Activated CD4-positive, alpha-beta T cell treated with anti-CD3 and anti-CD28 coated beads, Interleukin-2, amount 50 U/mL, for 48 hours (primary cell): ENCODE measurements around the gene SSX2.
"Not testable (repeated sequence)": the region's sequence is repeated elsewhere in the genome, so short reads cannot be mapped to it uniquely, and the experiment has no call there.

Experiments
- DNase-seq, 2 experiments: peaks; one replicate each; pipeline ENCODE4 v3.0.0-alpha.2; 2020

SSX2 gene

GRCh38 chrX:52707078-52707477 lies at the start of gene SSX2:
Gene SSX2 (minus strand): TSS chrX:52707178. CDS start chrX:52705749, 1,429 bp downstream.
- not testable (repeated sequence) for DNase-seq

- not testable (repeated sequence) for DNase-seq
Measured at GRCh38 chrX:52750952-52751351, 44.0 kb upstream of the SSX2 start, which contains the start of gene SSX2B. Gene SSX2B (plus strand): TSS chrX:52751252. CDS start chrX:52752681, 1,429 bp downstream.

- not testable (repeated sequence) for DNase-seq
Measured at GRCh38 chrX:52692034-52692433, 14.9 kb downstream of the SSX2 start.

- not testable (repeated sequence) for DNase-seq
Measured at GRCh38 chrX:52662218-52662617, 44.8 kb downstream of the SSX2 start.

- DNase-seq: not testable (repeated sequence)
Measured at GRCh38 chrX:52655475-52655874, 51.5 kb downstream of the SSX2 start.

GRCh38 chrX:52654800-52655199 lies 52.2 kb downstream of the SSX2 start, which contains the start of gene SSX7:
Gene SSX7 (minus strand): TSS chrX:52654900. CDS start chrX:52653472, 1,428 bp downstream.
- DNase-seq: not testable (repeated sequence)

GRCh38 chrX:52650676-52651075 lies 56.3 kb downstream of the SSX2 start:
- not testable (repeated sequence) for DNase-seq

- not testable (repeated sequence) for DNase-seq
Measured at GRCh38 chrX:52648956-52649355, 58.0 kb downstream of the SSX2 start.
